Ishikawa (cell line): ENCODE results near the gene OR10A3.

Source experiments
- CEBPB ChIP-seq: IDR thresholded peaks from 2 replicates; pipeline ENCODE4 v1.6.1; 2012
- CREB1 ChIP-seq: IDR thresholded peaks from 2 replicates; pipeline ENCODE4 v1.6.1; 2012; ENCODE audit warnings: low read depth
- EGR1 ChIP-seq: IDR thresholded peaks from 2 replicates; pipeline ENCODE4 v1.6.1; 2012
- EP300 ChIP-seq: IDR thresholded peaks from 2 replicates; pipeline ENCODE4 v1.6.1; 2012; ENCODE audit warnings: borderline replicate concordance
- FOXM1 ChIP-seq: IDR thresholded peaks from 2 replicates; pipeline ENCODE4 v1.6.1; 2012; ENCODE audit warnings: low read depth, borderline replicate concordance
- NFIC ChIP-seq: IDR thresholded peaks from 2 replicates; pipeline ENCODE4 v1.6.1; 2012
- RAD21 ChIP-seq: IDR thresholded peaks from 2 replicates; pipeline ENCODE4 v1.6.1; 2012; ENCODE audit warnings: low read depth
- TAF1 ChIP-seq: IDR thresholded peaks from 2 replicates; pipeline ENCODE4 v1.6.1; 2012; ENCODE audit warnings: low read depth, mild to moderate bottlenecking
- TCF12 ChIP-seq: IDR thresholded peaks from 2 replicates; pipeline ENCODE4 v1.6.1; 2012; ENCODE audit warnings: low read depth
- TEAD4 ChIP-seq: IDR thresholded peaks from 2 replicates; pipeline ENCODE4 v1.6.1; 2012
- YY1 ChIP-seq: IDR thresholded peaks from 2 replicates; pipeline ENCODE4 v1.6.1; 2012; ENCODE audit warnings: low read depth
- ZBTB7A ChIP-seq: IDR thresholded peaks from 2 replicates; pipeline ENCODE4 v1.6.1; 2012; ENCODE audit warnings: low read depth
- TF ChIP-seq, protein P1 (sequence below): IDR thresholded peaks from 2 replicates; pipeline ENCODE4 v1.6.1; 2012; ENCODE audit warnings: low read depth, mild to moderate bottlenecking
- TF ChIP-seq, protein P2 (sequence below): IDR thresholded peaks from 2 replicates; pipeline ENCODE4 v1.6.1; 2012

DNA sequence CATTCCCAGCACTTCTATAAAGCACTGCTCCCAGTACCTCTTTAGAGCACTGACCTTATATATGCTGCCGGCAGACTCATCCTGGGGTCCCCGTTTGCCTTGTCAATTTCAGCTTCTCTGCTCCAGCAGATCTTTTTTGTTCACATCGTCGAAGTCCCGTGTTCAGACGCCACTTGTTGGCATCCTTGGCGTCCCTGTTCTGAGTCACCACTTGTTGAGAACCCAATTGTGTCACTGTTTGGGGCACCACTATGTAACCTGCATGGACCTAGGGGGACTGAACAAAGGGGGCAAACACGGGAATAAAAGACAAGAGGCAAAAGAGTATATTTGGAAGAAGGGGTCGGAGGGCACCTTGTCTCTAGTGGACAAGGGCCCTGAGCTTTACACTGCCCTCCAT is 36.0 kb downstream of the OR10A3 start:
- TF ChIP-seq TEAD4 (no peak), EP300 (no peak), TAF1 (no peak), TCF12 (no peak), RAD21 (no peak), YY1 (no peak), NFIC (no peak), CEBPB (no peak), ZBTB7A (no peak), CREB1 (no peak), FOXM1 (no peak), EGR1 (no peak)
- TF ChIP-seq, protein P1, sequence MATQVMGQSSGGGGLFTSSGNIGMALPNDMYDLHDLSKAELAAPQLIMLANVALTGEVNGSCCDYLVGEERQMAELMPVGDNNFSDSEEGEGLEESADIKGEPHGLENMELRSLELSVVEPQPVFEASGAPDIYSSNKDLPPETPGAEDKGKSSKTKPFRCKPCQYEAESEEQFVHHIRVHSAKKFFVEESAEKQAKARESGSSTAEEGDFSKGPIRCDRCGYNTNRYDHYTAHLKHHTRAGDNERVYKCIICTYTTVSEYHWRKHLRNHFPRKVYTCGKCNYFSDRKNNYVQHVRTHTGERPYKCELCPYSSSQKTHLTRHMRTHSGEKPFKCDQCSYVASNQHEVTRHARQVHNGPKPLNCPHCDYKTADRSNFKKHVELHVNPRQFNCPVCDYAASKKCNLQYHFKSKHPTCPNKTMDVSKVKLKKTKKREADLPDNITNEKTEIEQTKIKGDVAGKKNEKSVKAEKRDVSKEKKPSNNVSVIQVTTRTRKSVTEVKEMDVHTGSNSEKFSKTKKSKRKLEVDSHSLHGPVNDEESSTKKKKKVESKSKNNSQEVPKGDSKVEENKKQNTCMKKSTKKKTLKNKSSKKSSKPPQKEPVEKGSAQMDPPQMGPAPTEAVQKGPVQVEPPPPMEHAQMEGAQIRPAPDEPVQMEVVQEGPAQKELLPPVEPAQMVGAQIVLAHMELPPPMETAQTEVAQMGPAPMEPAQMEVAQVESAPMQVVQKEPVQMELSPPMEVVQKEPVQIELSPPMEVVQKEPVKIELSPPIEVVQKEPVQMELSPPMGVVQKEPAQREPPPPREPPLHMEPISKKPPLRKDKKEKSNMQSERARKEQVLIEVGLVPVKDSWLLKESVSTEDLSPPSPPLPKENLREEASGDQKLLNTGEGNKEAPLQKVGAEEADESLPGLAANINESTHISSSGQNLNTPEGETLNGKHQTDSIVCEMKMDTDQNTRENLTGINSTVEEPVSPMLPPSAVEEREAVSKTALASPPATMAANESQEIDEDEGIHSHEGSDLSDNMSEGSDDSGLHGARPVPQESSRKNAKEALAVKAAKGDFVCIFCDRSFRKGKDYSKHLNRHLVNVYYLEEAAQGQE: no peak
- TF ChIP-seq, protein P2, sequence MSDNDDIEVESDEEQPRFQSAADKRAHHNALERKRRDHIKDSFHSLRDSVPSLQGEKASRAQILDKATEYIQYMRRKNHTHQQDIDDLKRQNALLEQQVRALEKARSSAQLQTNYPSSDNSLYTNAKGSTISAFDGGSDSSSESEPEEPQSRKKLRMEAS: no peak
